ENCODE measurements around the gene C2orf68. TPM values are rescaled to one million over a fixed set of nuclear protein-coding genes. Genes with fewer than 3 reads are reported as not detected.

Gene C2orf68
- total and polyA plus RNA-seq, 9 of the 15 experiments (the other 6 are each of a cell fraction or from before 2014, with no cell fraction given): 22.1 to 50.0 (median 31.8) TPM

GRCh38 chr2:85602476-85603234, 9.2 kb downstream of the C2orf68 start, which contains the start of gene TMEM150A (continued):
- TF ChIP-seq ZNF318 (IDR thresholded peaks at IDR 0.05; ENCODE audit: borderline replicate concordance in 1 of 2, low read depth in 1 of 2) (no peak), GATA2 (CRISPR knock-in tag; IDR thresholded peaks at IDR 0.05) (no peak), STAT5A (IDR thresholded peaks at IDR 0.05; ENCODE audit: borderline replicate concordance, low read length) (no peak), XRCC3 (IDR thresholded peaks at IDR 0.05) (no peak), OTX1 (CRISPR knock-in tag; IDR thresholded peaks at IDR 0.05) (no peak), ZNF76 (CRISPR knock-in tag; IDR thresholded peaks at IDR 0.05; ENCODE audit: borderline replicate concordance) (no peak), HEY1 (CRISPR knock-in tag; IDR thresholded peaks at IDR 0.05; ENCODE audit: borderline replicate concordance) (no peak), PKNOX1 (IDR thresholded peaks at IDR 0.05) (no peak), RREB1 (CRISPR knock-in tag; IDR thresholded peaks at IDR 0.05) (peak; percentile 79; the same call in 1 of the 2 replicates), NFRKB (IDR thresholded peaks at IDR 0.05; ENCODE audit: low read depth) (no peak), SMARCA5 (IDR thresholded peaks at IDR 0.05) (no peak), ZNF431 (CRISPR knock-in tag; IDR thresholded peaks at IDR 0.05) (0 out of 2 replicates have a peak, but pooled peaks have one; percentile 18)
